Naive thymus-derived CD4-positive, alpha-beta T cell (primary cell): ENCODE results near the gene FOXL3. TPM values are rescaled to one million over a fixed set of nuclear protein-coding genes. Genes with fewer than 3 reads are reported as not detected.

Experiments used
- ATAC-seq: fragments of 150-1000 bp; cut with Tn5 transposase; 2 replicates; pipeline ENCODE4 v1.10.0; 2021; ENCODE audit warnings: mild to moderate bottlenecking, moderate library complexity
- CTCF ChIA-PET: fragments of 350-600 bp; sonication (Branson Sonifier 250); formaldehyde crosslinking; loops from one replicate; lab custom pipeline; 2021; ENCODE audit warnings: antibody characterized with exemption; lab: Charles Lee
- POLR2A ChIA-PET: fragments of 350-600 bp; sonication (Branson Sonifier 250); formaldehyde crosslinking; loops from one replicate; lab custom pipeline; 2021; ENCODE audit warnings: antibody characterized with exemption, inconsistent platforms; lab: Charles Lee
- DNase-seq, 9 donors: peaks; one replicate each; pipeline versions ENCODE4 v3.0.0 to v3.0.0-alpha.2; 2020 to 2022; ENCODE audit warnings: mixed read lengths in 1 of 9
- H3K27ac ChIP-seq: one replicate; pipeline ENCODE4 v1.7.0; 2013; ENCODE audit warnings: mild to moderate bottlenecking, low read depth, low read length, moderate library complexity
- H3K27me3 ChIP-seq, 2 donors: one replicate each; pipeline ENCODE4 v1.7.0; 2013; ENCODE audit warnings: low read length in 2 of 2, mild to moderate bottlenecking in 2 of 2, moderate library complexity in 2 of 2; ENCODE audit not compliant: control insufficient read depth in 2 of 2, insufficient read depth in 2 of 2
- H3K36me3 ChIP-seq, 3 experiments: 1 replicate in 2 of 3; 2 replicates in 1 of 3; pipeline ENCODE4 v1.7.0; 2013; ENCODE audit warnings: low read length in 3 of 3, mild to moderate bottlenecking in 3 of 3, moderate library complexity in 1 of 3; ENCODE audit not compliant: insufficient read depth in 3 of 3, control insufficient read depth in 2 of 3
- H3K4me1 ChIP-seq, 2 donors: one replicate each; pipeline ENCODE4 v1.7.0; 2013; ENCODE audit warnings: low read length in 2 of 2, mild to moderate bottlenecking in 2 of 2, moderate library complexity in 1 of 2; ENCODE audit not compliant: control insufficient read depth in 2 of 2, insufficient read depth in 2 of 2
- H3K4me3 ChIP-seq: 2 replicates; pipeline ENCODE4 v1.7.0; 2013; ENCODE audit warnings: mild to moderate bottlenecking, low read length
- H3K9me3 ChIP-seq, 3 experiments: 1 replicate in 2 of 3; 2 replicates in 1 of 3; pipeline ENCODE4 v1.7.0; 2013; ENCODE audit warnings: low read length in 3 of 3; ENCODE audit not compliant: control insufficient read depth in 2 of 3
- H3K27ac Mint-ChIP-seq, 9 donors: one replicate each; pipeline ENCODE4 v1.8.0; 2020 to 2022; ENCODE audit warnings: mixed read lengths in 9 of 9, mild to moderate bottlenecking in 8 of 9, moderate library complexity in 5 of 9, inconsistent platforms in 2 of 9
- H3K27me3 Mint-ChIP-seq, 5 donors: one replicate each; pipeline ENCODE4 v1.8.0; 2021 to 2022; ENCODE audit warnings: mixed read lengths in 5 of 5, mild to moderate bottlenecking in 1 of 5
- H3K36me3 Mint-ChIP-seq, 5 donors: one replicate each; pipeline ENCODE4 v1.8.0; 2020 to 2022; ENCODE audit warnings: mixed read lengths in 5 of 5, mild to moderate bottlenecking in 3 of 5, inconsistent platforms in 1 of 5
- H3K4me1 Mint-ChIP-seq, 7 donors: one replicate each; pipeline ENCODE4 v1.8.0; 2020 to 2022; ENCODE audit warnings: mixed read lengths in 7 of 7, mild to moderate bottlenecking in 3 of 7, inconsistent platforms in 1 of 7
- H3K4me3 Mint-ChIP-seq, 10 donors: one replicate each; pipeline ENCODE4 v1.8.0; 2020 to 2022; ENCODE audit warnings: mild to moderate bottlenecking in 10 of 10, mixed read lengths in 10 of 10, moderate library complexity in 6 of 10, inconsistent platforms in 2 of 10
- H3K9me3 Mint-ChIP-seq, 11 donors: one replicate each; pipeline ENCODE4 v1.8.0; 2020 to 2022; ENCODE audit warnings: mixed read lengths in 11 of 11, mild to moderate bottlenecking in 4 of 11, inconsistent platforms in 1 of 11, moderate library complexity in 1 of 11
- intact Hi-C, 2 donors: fragments of 100-400 bp; cut with micrococcal nuclease; formaldehyde crosslinking; loops; one replicate each; pipeline ENCODE4 v1.15.1; 2023
- polyA plus RNA-seq, 2 donors: library from polyadenylated mRNA; unstranded; fragments of 300-500 nt; fragmentation: Illumina TruSeq; gene quantifications; one replicate each; pipeline ENCODE4 v1.2.3, GENCODE V29; 2021
- total RNA-seq, 6 experiments: library from RNA in 5 of 6; stranded (reverse) in 5 of 6; gene quantifications; 1 replicate in 5 of 6; 2 replicates in 1 of 6; pipeline ENCODE4 v1.2.3 and lab custom pipeline; 2021 to 2026

FOXL3 gene
- total and polyA plus RNA-seq, 7 experiments from 2014 or later, result not detected

DNA sequence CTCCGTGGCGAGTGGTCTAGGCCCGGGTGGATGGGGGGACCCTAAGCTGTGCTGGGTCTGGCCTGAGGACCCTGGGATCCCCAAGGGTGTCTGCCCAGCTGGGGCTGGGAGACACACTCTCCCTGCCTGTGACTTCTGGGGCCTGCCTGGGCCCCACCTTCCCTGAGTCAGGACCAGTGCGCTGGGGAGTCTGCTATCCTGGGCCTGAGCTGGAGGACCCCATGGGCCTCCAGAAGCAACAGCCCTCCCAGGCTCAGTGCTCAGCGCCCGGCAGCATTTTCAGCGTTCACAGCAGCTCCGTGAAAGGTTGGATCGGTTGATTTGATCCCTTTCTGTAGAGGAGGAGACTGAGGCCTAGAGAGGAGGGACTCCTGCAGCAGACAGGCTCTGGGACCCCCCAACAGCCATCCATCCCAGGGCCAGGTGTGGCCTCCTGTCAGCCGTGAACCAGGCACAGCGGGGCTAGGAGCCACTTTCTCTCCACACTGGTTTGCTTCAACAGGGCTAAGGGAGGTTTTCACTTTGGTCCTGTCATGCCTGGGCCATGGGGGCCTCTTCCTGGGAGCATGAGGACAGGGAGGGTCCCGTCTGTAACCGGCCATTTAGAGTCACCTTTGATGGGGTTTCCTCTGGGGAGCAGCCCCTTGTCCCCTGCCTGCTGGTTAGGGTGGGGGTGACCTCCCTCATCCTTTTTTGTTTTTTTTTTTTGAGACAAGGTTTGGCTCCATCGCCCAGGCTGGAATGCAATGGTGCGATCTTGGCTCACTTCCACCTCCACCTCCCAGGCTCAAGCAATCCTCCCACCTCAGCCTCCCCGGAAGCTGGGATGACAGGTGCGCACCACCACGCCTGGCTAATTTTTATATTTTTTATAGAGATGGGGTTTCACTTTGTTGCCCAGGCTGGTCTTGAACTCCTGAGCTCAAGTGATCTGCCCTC is 12.4 kb downstream of the FOXL3 start:
- Mint-ChIP-seq H3K36me3 (no peaks in the 10 kb centered on the region), H3K4me3 (no peak overlapping the region), H3K9me3 (peaks cover 0 to 7% (median 0%) of the 10 kb centered on the region in 11 donors), H3K27me3 (peaks cover 0 to 4% (median 0%) of the 10 kb centered on the region in 5 donors), H3K27ac (no peak overlapping the region), H3K4me1 (no peaks in the 10 kb centered on the region)
- Histone ChIP-seq H3K9me3 (no peaks in the 10 kb centered on the region), H3K27ac (no peak overlapping the region), H3K4me3 (no peak overlapping the region), H3K4me1 (no peaks in the 10 kb centered on the region), H3K36me3 (no peaks in the 10 kb centered on the region), H3K27me3 (no peaks in the 10 kb centered on the region)
- intact Hi-C loops, result no loop called here
- ATAC-seq (no peak), DNase-seq (no peak)
- CTCF ChIA-PET, result no interaction called here
- POLR2A ChIA-PET, result no interaction called here

DNA sequence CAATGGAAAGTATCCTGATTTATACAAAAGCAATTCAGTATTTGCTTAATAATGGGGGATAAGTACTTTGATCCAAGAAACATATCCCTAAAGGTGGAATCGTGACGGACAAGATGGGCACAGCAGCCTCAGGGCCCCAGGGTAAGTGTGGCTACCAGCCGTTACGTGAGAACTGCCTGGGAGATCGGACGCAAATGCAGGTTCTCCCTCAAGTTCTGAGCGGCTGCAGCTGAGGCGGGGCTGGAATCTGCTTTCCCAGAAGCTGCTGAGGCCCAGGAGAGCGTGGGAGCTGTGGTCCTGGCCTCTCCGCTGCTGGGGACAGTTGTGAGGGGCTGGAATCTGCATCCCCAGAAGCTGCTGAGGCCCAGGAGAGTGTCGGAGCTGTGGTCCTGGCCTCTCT is 13.5 kb downstream of the FOXL3 start:
- intact Hi-C loops, result no loop called here
- no peaks in the 10 kb centered on the region for H3K36me3 Mint-ChIP-seq
- Histone ChIP-seq H3K27me3 (no peaks in the 10 kb centered on the region), H3K9me3 (no peaks in the 10 kb centered on the region), H3K27ac (no peak overlapping the region), H3K4me3 (no peak overlapping the region), H3K36me3 (no peaks in the 10 kb centered on the region), H3K4me1 (no peaks in the 10 kb centered on the region)
- peaks cover 0 to 7% (median 0%) of the 10 kb centered on the region in 11 donors for H3K9me3 Mint-ChIP-seq
- H3K4me1 Mint-ChIP-seq, result no peaks in the 10 kb centered on the region
- H3K27ac Mint-ChIP-seq, result no peak overlapping the region
- no peak for DNase-seq
- ATAC-seq, result no peak
- ChIA-PET POLR2A (no interaction called here), CTCF (no interaction called here)
- no peak overlapping the region for H3K4me3 Mint-ChIP-seq
- H3K27me3 Mint-ChIP-seq, result peaks cover 0 to 4% (median 0%) of the 10 kb centered on the region in 5 donors

DNA sequence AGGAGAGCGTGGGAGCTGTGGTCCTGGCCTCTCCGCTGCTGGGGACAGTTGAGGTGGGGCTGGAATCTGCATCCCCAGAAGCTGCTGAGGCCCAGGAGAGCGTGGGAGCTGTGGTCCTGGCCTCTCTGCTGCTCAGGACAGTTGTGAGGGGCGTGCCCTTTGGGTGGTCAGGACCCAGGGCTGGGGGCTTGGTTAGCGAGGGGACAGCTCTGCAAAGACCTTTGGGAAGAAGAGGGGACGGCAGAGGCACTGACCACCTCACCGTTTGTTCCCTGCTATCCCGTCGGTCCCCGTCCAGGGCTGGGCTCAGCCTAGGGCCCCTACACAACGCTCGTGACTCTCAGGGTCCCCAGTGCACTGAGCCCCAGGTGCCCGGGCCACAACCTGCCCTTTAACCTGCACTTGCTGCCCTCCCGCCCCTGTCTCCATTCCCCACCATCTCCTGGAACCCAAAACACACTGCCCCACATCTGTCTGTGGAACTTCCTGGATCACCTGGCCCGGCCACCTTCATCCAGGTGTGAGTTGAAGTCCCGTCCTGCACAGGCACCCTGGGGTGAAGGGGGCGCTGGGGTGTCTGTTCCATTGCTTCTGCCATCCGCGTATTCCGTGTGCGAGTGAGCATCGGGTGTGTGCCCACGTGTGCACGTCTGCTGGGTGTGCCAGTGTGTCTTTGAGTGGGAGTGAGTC is 14.1 kb downstream of the FOXL3 start:
- DNase-seq (no peak), ATAC-seq (no peak)
- Histone ChIP-seq H3K36me3 (no peaks in the 10 kb centered on the region), H3K27me3 (no peaks in the 10 kb centered on the region), H3K9me3 (no peaks in the 10 kb centered on the region), H3K27ac (no peak overlapping the region), H3K4me1 (no peaks in the 10 kb centered on the region), H3K4me3 (no peak overlapping the region)
- Mint-ChIP-seq H3K9me3 (peaks cover 0 to 7% (median 0%) of the 10 kb centered on the region in 11 donors), H3K27me3 (peaks cover 0 to 4% (median 0%) of the 10 kb centered on the region in 5 donors), H3K4me3 (no peak overlapping the region), H3K27ac (peak overlapping the region in 1 of 9 donors; percentile 7), H3K4me1 (no peaks in the 10 kb centered on the region), H3K36me3 (no peaks in the 10 kb centered on the region)
- POLR2A ChIA-PET, result no interaction called here
- intact Hi-C loops, result no loop called here
- CTCF ChIA-PET, result no interaction called here

DNA sequence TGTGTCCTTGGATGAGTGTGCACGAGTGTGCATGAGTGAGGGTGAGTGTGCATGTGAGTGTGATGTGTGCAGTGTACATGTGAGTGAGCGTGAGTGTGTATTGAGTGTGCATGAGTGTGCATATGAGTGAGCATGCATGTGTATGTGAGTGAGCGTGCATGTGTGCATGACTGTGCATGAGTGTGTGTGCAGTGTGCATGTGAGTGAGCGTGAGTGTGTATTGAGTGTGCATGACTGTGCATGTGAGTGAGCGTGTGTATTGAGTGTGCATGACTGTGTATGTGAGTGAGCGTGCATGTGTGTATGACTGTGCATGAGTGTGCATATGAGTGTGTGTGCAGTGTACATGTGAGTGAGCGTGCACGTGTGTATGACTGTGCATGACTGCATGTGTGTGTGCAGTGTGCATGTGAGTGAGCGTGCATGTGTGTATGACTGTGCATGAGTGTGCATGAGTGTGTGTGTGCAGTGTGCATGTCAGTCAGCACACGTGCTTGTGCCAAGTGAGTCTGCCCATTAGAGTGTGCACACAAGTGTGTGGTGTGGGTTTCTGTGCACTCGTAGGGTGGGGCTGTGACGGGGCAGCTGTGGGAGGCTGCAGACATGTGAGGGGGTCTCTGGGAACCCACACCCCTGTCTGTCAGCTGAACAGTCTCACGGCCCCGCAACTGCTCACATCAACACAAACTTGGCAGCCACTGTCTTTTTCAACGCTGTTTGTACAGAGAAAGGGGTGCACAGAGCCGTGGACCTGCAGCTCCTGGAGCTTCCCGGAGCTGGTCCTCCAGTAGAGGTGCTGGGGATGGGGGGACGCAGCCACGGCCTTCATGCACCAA is 14.8 kb downstream of the FOXL3 start:
- peaks cover 0 to 7% (median 0%) of the 10 kb centered on the region in 11 donors for H3K9me3 Mint-ChIP-seq
- DNase-seq (no peak), ATAC-seq (peak; percentile 27)
- H3K4me3 ChIP-seq, result no peak overlapping the region
- no peak overlapping the region for H3K27ac ChIP-seq
- H3K27ac Mint-ChIP-seq, result peak overlapping the region in 1 of 9 donors; percentile 7
- intact Hi-C loops, result no loop called here
- no peaks in the 10 kb centered on the region for H3K4me1 Mint-ChIP-seq
- H3K36me3 ChIP-seq, result no peaks in the 10 kb centered on the region
- no peaks in the 10 kb centered on the region for H3K36me3 Mint-ChIP-seq
- H3K9me3 ChIP-seq, result no peaks in the 10 kb centered on the region
- H3K4me1 ChIP-seq, result no peaks in the 10 kb centered on the region
- H3K4me3 Mint-ChIP-seq, result no peak overlapping the region
- CTCF ChIA-PET, result no interaction called here
- POLR2A ChIA-PET, result no interaction called here
- H3K27me3 ChIP-seq, result no peaks in the 10 kb centered on the region
- peaks cover 0 to 4% (median 0%) of the 10 kb centered on the region in 5 donors for H3K27me3 Mint-ChIP-seq

DNA sequence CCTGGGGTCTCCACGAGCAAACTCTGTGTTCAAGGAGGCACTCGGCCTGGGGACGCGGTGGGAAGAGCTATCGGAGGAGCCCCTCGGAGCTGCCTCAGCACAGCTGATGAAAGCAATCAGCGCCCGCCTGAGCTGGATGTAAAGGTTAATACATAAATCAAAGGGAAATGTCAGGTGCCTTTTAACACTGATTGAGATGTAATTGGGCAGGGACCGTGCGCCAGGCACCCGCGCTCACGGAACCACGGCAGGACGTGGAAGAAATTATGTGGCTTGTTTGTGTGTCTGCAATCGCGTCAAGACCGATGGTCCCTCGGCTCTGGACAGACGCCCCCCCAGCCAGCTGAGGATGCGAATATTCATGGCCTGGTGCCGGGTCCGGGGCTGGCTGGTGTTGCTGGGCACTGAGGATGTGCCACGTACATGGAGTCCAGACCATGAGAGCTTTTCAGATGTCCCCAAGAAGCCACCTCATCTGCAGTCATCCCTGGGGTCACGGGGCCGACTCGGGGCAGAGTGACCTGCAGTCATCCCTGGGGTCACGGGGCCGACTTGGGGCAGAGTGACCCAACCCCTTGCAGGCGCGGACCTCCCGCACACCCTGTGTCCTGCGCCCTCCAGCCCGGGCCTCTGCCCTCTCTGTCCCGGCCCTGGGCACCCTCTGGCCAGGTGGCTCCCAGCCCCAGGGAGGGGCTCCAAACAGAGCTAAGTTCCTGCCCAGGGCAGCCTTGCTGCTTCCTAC is 15.6 kb downstream of the FOXL3 start:
- ATAC-seq, result no peak
- intact Hi-C loops, result no loop called here
- ChIA-PET POLR2A (no interaction called here), CTCF (no interaction called here)
- no peak for DNase-seq
- Histone ChIP-seq H3K27me3 (no peaks in the 10 kb centered on the region), H3K4me3 (no peak overlapping the region), H3K27ac (no peak overlapping the region), H3K9me3 (no peaks in the 10 kb centered on the region), H3K36me3 (no peaks in the 10 kb centered on the region), H3K4me1 (no peaks in the 10 kb centered on the region)
- no peaks in the 10 kb centered on the region for H3K36me3 Mint-ChIP-seq
- H3K4me1 Mint-ChIP-seq, result no peaks in the 10 kb centered on the region
- H3K27ac Mint-ChIP-seq, result no peak overlapping the region
- H3K9me3 Mint-ChIP-seq, result peaks cover 0 to 7% (median 0%) of the 10 kb centered on the region in 11 donors
- H3K4me3 Mint-ChIP-seq, result no peak overlapping the region
- peaks cover 0 to 4% (median 0%) of the 10 kb centered on the region in 5 donors for H3K27me3 Mint-ChIP-seq

DNA sequence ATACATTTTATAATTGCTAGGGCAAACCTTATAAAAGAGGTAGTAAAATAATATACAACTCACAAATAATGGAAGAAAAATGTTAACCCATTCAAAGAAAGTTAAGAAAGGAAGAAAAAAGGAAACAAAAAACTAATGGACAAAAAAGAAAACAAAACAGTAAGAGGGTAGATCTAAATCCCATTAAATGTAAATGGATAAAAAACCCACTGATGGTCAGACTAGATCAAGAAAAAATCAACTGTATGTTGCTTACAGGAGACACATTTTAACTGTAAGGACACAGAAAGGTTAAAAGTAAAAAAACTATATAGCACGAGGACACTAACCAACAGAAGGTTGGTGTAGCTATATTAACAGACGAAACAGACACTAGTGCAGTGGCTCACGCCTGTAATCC is 18.0 kb downstream of the FOXL3 start:
- Mint-ChIP-seq H3K4me3 (no peak overlapping the region), H3K36me3 (no peaks in the 10 kb centered on the region), H3K4me1 (peaks cover 0 to 3% (median 0%) of the 10 kb centered on the region in 7 donors), H3K27me3 (peaks cover 4 to 21% (median 16%) of the 10 kb centered on the region in 5 donors), H3K9me3 (peaks cover 0 to 7% (median 0%) of the 10 kb centered on the region in 11 donors), H3K27ac (no peak overlapping the region)
- POLR2A ChIA-PET, result no interaction called here
- Histone ChIP-seq H3K27ac (no peak overlapping the region), H3K4me3 (no peak overlapping the region), H3K9me3 (no peaks in the 10 kb centered on the region), H3K36me3 (no peaks in the 10 kb centered on the region), H3K27me3 (no peaks in the 10 kb centered on the region), H3K4me1 (no peaks in the 10 kb centered on the region)
- DNase-seq (no peak), ATAC-seq (no peak)
- CTCF ChIA-PET, result interaction anchor here (0.6 kb wide), 1 partner anchor 12 kb away, joined by 3 read pairs; no protein-coding TSS in a partner anchor
- intact Hi-C loops, result no loop called here
